Subcutaneous adipose tissue (tissue), 4 donors: ENCODE data around the gene ERICH4. TPM values are rescaled to one million over a fixed set of nuclear protein-coding genes. Genes with fewer than 3 reads are reported as not detected.

ENCODE experiments used
- total RNA-seq, 4 donors: library from RNA; depleted of rRNA; stranded (reverse); fragments of >200 nt; gene quantifications; one replicate each; pipeline ENCODE4 v1.1.0, GENCODE V29; 2016
- TF ChIP-seq, protein P1 (sequence below): fragments of 450-650 bp; IDR thresholded peaks from one replicate; pipeline ENCODE4 v1.5.1; 2016; ENCODE audit warnings: low read depth, mild to moderate bottlenecking, control low read depth, antibody characterized with exemption, moderate library complexity

Gene ERICH4
- total RNA-seq, 4 donors from 2014 or later, result not detected

DNA sequence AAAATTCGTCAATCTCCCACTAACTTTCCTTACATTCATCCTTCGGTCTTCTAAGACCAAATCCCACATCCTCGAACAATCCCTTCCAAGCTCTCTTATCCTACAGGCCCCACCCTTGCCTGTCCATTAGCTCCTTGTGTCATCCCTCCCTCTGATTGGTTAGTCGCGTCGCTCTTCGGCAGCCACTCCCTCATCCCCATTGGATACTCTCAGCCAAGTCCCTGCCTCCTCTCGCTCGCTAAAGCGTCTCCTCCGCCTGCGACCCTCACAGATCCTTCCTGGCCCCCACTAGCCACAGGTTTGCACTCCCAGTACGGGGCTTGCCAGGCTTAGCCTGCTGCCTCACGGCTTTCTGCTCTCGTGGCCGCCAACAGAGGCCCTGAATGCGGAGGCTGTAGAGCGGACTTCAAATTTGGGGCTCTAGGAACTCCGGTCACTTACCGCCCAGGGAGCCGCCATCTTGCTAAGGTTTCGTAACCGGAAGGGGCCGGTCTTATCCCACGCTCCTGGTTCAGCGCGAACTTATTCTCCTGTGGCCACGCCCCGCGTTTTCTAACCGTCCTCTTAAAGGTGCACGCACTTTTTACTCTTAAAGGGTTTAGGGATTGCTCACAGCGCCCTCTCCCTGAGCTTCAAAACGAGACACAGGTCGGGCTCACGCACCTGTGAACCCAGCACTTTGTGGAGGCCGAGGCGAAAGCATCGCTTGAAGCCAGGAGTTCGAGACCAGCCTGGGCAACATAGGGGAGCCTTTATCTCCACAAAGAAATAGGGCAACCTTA, 3.3 kb upstream of the ERICH4 start, which contains the start of gene DMAC2:
Gene DMAC2, minus strand, starts transcription at position 472 of the 782 bp plus-strand sequence. Its CDS starts 13 bp downstream, at position 459.
- TF ChIP-seq, protein P1, sequence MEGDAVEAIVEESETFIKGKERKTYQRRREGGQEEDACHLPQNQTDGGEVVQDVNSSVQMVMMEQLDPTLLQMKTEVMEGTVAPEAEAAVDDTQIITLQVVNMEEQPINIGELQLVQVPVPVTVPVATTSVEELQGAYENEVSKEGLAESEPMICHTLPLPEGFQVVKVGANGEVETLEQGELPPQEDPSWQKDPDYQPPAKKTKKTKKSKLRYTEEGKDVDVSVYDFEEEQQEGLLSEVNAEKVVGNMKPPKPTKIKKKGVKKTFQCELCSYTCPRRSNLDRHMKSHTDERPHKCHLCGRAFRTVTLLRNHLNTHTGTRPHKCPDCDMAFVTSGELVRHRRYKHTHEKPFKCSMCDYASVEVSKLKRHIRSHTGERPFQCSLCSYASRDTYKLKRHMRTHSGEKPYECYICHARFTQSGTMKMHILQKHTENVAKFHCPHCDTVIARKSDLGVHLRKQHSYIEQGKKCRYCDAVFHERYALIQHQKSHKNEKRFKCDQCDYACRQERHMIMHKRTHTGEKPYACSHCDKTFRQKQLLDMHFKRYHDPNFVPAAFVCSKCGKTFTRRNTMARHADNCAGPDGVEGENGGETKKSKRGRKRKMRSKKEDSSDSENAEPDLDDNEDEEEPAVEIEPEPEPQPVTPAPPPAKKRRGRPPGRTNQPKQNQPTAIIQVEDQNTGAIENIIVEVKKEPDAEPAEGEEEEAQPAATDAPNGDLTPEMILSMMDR, result no peak

DNA sequence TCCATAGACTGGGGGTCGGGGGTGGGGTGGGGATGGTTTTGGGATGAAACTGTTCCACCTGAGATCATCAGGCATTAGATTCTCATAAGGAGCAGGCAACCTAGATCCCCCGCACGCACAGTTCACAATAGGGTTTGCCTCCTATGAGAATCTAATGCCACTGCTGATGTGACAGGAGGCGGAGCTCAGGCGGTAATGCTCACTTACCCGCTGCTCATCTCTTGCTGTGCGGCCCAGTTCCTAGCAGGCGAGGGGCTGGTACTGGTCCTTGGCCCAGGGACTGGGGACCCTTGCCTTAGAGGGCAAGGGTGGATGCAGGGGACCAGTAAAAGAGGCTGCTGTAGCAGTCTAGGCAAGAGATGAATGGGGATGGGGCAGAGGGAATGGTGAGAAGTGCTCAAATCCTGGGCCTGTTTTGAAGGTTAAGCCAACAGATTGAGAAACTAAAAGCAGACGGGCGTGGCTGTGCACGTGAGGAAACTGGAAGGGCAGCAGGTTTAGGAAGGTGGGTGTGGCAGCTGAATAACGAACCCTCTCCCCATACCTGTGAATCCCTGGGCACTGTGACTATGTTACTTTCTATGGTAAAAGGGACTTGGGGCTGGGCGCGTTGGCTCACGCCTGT, 1.5 kb upstream of the ERICH4 start:
- TF ChIP-seq, protein P1, result no peak

DNA sequence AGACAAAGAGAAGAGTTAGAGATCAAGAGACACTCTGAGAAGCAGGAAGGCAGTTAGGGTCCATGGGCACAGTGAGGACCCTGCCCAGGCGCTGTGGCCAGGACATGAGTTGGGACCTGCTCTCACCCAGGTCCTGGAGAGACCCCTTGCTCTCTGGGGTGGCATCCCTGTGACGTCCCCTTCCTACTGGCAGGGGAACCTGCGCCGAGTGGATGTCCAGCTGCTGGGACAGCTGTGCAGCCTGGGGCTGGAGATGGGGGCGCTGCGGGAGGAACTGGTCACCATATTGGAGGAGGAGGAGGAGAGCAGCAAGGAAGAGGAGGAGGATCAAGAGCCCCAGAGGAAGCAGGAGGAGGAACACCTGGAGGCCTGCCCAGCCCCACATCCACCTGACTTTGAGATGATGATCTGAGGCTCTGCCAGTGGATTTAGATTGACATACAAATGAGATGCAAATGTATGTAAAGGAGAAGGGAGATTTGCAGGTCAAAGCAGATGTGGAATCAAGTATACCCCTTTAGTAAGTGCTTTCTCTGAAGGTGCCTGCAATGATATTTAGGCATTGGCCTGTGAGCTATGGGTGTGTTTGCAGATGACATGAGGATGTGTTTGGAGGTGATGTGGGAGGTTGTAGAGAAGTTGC, 978 bp downstream of the ERICH4 start:
- TF ChIP-seq, protein P1, result no peak

DNA sequence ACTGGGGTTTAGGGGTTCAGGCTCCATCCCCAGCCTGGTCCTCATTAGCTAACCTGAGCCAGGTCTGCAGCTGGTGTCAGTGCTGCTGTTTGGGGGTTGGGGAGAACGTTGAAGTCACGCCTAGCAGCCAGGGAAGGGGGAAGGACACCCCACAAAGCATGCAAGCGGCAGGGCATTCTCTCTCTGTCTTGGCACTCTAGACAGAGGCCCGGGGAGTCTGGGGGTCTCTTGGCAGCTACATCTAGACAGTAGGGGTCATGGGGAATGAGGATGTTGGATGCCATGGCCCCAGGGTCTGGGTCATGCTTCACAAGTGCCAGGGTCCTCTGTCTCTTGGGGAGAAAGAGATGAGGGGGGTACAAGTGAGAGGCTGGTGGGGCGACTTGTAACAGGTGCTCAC, 2.6 kb downstream of the ERICH4 start:
- TF ChIP-seq, protein P1, result no peak

DNA sequence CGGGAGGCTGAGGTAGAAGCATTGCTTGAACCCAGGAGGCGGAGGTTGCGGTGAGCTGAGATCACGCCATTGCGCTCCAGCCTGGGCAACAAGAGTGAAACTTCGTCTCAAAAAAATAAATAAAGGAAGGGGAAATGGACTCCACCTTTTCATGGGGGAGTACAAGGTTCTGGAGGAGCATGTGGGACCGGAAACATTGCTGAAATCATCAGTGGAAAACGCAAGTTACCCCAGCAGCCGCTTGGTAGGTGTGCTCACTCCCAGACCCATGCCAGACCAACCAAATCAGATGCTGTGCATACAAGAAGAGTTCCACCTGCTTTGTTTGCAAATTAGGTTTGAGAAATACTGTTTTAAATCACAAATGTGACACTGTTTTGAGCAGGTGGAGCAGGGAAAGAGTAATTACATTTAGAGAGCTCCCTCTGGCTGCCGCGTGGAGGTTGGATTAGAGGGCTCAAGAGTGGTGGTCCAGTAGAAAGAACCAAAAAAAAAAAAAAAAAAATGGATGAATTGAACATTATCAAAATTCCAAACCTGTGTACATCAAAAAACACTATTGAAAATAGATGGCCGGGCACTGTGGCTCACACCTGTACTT, 4.9 kb downstream of the ERICH4 start:
- TF ChIP-seq, protein P1, result no peak

DNA sequence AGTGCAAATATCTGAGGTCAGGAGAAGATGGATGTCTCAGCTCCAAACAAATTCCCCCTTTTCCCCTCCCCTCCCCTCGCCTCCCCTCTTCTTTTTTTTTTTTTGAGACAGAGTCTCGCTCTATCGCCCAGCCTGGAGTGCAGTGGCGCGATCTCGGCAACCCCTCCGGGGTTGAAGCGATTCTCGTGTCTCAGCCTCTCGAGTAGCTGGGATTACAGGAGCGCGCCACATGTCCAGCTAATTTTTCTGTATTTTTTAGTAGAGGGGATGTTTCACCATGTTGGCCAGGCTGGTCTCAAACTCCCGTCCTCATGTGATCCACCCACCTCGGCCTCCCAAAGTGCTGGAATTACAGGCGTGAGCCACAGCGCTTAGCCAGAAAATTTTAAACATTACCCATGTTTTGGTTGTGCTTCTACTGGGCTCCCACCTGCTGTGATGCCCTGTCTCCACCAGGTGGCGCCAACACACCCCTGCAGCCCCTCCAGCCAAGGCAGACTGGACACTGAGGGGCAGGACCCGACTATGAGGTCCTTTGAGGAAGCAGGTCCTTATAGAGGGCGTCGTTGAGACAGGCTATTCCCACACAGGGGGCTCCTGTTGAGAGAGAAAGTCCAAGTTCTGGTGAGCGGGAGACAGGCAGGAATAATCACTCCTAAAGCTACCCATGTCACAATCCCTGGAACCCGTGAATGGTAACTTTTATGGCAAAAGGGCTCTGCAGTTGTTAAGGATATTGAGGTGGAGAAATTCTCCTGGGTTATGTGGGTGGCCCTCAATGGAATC, 6.3 kb downstream of the ERICH4 start:
- TF ChIP-seq, protein P1, result no peak
